Smooth muscle cell (in vitro differentiated cells): ENCODE data around the gene ICAM2. TPM values are rescaled to one million over a fixed set of nuclear protein-coding genes. Genes with fewer than 3 reads are reported as not detected.

ENCODE experiments used
- DNase-seq: peaks from one replicate; lab custom pipeline; 2025; ENCODE audit not compliant: unreplicated experiment; lab: John Stamatoyannopoulos, UW
- H2AFZ ChIP-seq: fragments of 200-600 bp; sonication (generic); 2 replicates; pipeline ENCODE4 v1.6.0; 2016; ENCODE audit warnings: antibody characterized with exemption, low read depth, mild to moderate bottlenecking
- H3F3A ChIP-seq: fragments of 200-600 bp; sonication (generic); 2 replicates; pipeline ENCODE4 v1.6.0; 2017; ENCODE audit warnings: antibody characterized with exemption, low read depth
- H3K27ac ChIP-seq: fragments of 200-600 bp; sonication (generic); 2 replicates; pipeline ENCODE4 v1.5.1; 2016; ENCODE audit warnings: low read depth, mild to moderate bottlenecking
- H3K27me3 ChIP-seq: fragments of 200-600 bp; sonication (generic); 2 replicates; pipeline ENCODE4 v1.6.1; 2016; ENCODE audit warnings: low read depth, mild to moderate bottlenecking
- H3K36me3 ChIP-seq: fragments of 200-600 bp; sonication (generic); 2 replicates; pipeline ENCODE4 v1.5.1; 2016; ENCODE audit warnings: low read depth
- H3K4me1 ChIP-seq: fragments of 200-600 bp; sonication (generic); 2 replicates; pipeline ENCODE4 v1.5.1; 2016; ENCODE audit warnings: low read depth
- H3K4me2 ChIP-seq: fragments of 200-600 bp; sonication (generic); 2 replicates; pipeline ENCODE4 v1.6.0; 2016; ENCODE audit warnings: mild to moderate bottlenecking
- H3K4me3 ChIP-seq: fragments of 200-600 bp; sonication (generic); 2 replicates; pipeline ENCODE4 v1.5.1; 2016; ENCODE audit warnings: mild to moderate bottlenecking
- H3K79me2 ChIP-seq: fragments of 200-600 bp; sonication (generic); 2 replicates; pipeline ENCODE4 v1.6.0; 2016; ENCODE audit warnings: low read depth, mild to moderate bottlenecking
- H3K9ac ChIP-seq: fragments of 200-600 bp; sonication (generic); 2 replicates; pipeline ENCODE4 v1.6.0; 2016; ENCODE audit warnings: low read depth
- H3K9me3 ChIP-seq: fragments of 200-600 bp; sonication (generic); replicated peaks from 2 replicates; pipeline ENCODE4 v1.5.1; 2016; ENCODE audit warnings: low read depth
- H4K20me1 ChIP-seq: fragments of 200-600 bp; sonication (generic); 2 replicates; pipeline ENCODE4 v1.6.0; 2016; ENCODE audit warnings: low read depth
- CTCF ChIP-seq: fragments of 200-600 bp; sonication (generic); IDR thresholded peaks from 2 replicates; pipeline ENCODE4 v1.5.1; 2017; ENCODE audit warnings: borderline replicate concordance, mild to moderate bottlenecking, antibody characterized with exemption; ENCODE audit not compliant: insufficient read depth, poor library complexity, severe bottlenecking
- WGBS: methylation state at CpG from one replicate; pipeline ENCODE4 v1.1.7; 2016; ENCODE audit warnings: low lambda C conversion rate; 5-methylcytosine and 5-hydroxymethylcytosine counted together
- polyA plus RNA-seq: library from polyadenylated mRNA; unstranded; fragments of >200 nt; fragmentation: Nextera tagmentation; extraction: Ambion mirVana; gene quantifications from 2 replicates; pipeline ENCODE4 v1.2.1, GENCODE V29; 2016
- total RNA-seq: library from RNA; depleted of rRNA; stranded (reverse); fragments of >200 nt; gene quantifications from 2 replicates; pipeline ENCODE4 v1.2.3, GENCODE V29; 2014

The ICAM2 gene
- total and polyA plus RNA-seq, 2 experiments from 2014 or later = 1.0 TPM; not detected in 1

- Histone ChIP-seq H3K4me2 (no peak overlapping the region), H3K79me2 (no peaks in the 10 kb centered on the region), H4K20me1 (no peaks in the 10 kb centered on the region), H3K27me3 (no peaks in the 10 kb centered on the region), H3F3A (no peaks in the 10 kb centered on the region), H3K4me1 (peaks cover 4% of the 10 kb centered on the region), H3K27ac (no peak overlapping the region), H3K4me3 (no peak overlapping the region), H3K9me3 (no peaks in the 10 kb centered on the region), H3K9ac (no peak overlapping the region), H3K36me3 (no peaks in the 10 kb centered on the region), H2AFZ (no peak overlapping the region)
- no peak for TF ChIP-seq CTCF
- DNase-seq = no peak
- WGBS = 91% methylated on average over 13 of the region's 13 CpGs
These were observed 16.8 kb downstream of the ICAM2 start for GRCh38 chr17:64003526-64004121.

DNA sequence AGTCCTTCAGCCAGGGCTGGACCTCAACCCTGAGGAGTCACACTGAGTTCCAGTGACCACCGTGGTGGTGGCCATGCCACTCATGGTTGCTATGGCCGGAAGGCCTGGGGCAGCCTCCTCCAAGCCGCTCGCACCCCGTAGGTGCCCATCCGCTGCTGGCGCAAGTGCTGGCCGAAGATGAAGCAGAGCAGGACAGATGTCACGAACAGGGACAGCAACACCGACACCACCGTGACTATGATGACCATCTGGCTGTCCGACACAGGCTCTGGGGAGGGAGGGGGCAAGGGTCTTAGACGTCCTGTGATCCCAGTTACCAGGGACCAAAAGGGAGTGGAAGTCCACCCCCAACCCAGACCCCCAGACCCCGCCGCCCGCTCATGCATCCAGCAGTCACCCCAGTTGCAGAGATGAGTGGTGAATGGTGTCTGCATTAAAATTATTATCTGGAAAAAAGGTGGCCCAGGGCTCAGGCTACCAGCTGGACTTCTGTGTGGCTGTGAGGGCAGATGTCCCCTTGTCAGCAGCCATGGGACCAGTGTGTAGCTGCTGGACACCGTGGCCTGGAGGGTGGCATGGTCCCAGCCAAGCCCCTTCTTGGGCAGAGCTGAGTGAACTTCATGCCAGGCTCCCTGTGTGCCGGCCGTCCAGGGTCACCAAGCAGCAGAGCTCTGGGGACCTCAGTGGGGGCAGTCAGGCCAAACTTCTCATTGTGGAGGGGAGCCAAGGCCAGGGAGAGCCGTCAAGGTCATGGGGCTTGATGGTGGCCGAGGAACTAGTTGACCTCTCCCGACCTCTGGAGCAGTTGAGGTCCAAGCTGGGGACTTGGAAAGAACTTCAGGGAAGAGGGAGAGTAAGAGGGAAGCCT, 17.5 kb downstream of the ICAM2 start:
- Histone ChIP-seq H3K9ac (no peak overlapping the region), H3F3A (no peaks in the 10 kb centered on the region), H3K4me3 (no peak overlapping the region), H4K20me1 (no peaks in the 10 kb centered on the region), H3K4me1 (peaks cover 4% of the 10 kb centered on the region), H3K27me3 (no peaks in the 10 kb centered on the region), H3K79me2 (no peaks in the 10 kb centered on the region), H3K36me3 (no peaks in the 10 kb centered on the region), H3K27ac (no peak overlapping the region), H2AFZ (no peak overlapping the region), H3K9me3 (no peaks in the 10 kb centered on the region), H3K4me2 (no peak overlapping the region)
- TF ChIP-seq CTCF = no peak
- WGBS = 94% methylated on average over 22 of the region's 22 CpGs
- no peak for DNase-seq

GRCh38 chr17:64001763-64002529, 18.5 kb downstream of the ICAM2 start:
- Histone ChIP-seq H3K36me3 (no peaks in the 10 kb centered on the region), H3K9me3 (no peaks in the 10 kb centered on the region), H3K27me3 (peaks cover 3% of the 10 kb centered on the region), H2AFZ (no peak overlapping the region), H3K4me2 (no peak overlapping the region), H3K4me1 (peaks cover 4% of the 10 kb centered on the region), H3K27ac (no peak overlapping the region), H4K20me1 (no peaks in the 10 kb centered on the region), H3K4me3 (no peak overlapping the region), H3K79me2 (no peaks in the 10 kb centered on the region), H3K9ac (no peak overlapping the region), H3F3A (no peaks in the 10 kb centered on the region)
- 87% methylated on average over 14 of the region's 14 CpGs for WGBS
- no peak for TF ChIP-seq CTCF
- no peak for DNase-seq
